Thoracic aorta (tissue), 2 donors: ENCODE results near the gene PGA4. TPM values are rescaled to one million over a fixed set of nuclear protein-coding genes. Genes with fewer than 3 reads are reported as not detected.
"Not testable (repeated sequence)": the region's sequence is repeated elsewhere in the genome, so short reads cannot be mapped to it uniquely, and the experiment has no call there.

Experiments used
- ATAC-seq: fragments of 150-250 bp; one replicate; pipeline ENCODE4 v1.8.0; 2017; ENCODE audit warnings: low read depth; ENCODE audit not compliant: insufficient number of reproducible peaks, low FRiP score
- DNase-seq: peaks from one replicate; pipeline ENCODE4 v3.0.0-alpha.2; 2020; ENCODE audit warnings: low spot score
- H3K27ac ChIP-seq, 2 donors: fragments of 200-600 bp; sonication (generic); 1 replicate in 1 of 2; 2 replicates in 1 of 2; pipeline ENCODE4 v1.5.1; 2016; ENCODE audit warnings: mild to moderate bottlenecking in 2 of 2, moderate library complexity in 2 of 2
- H3K27me3 ChIP-seq: fragments of 200-600 bp; sonication (generic); replicated peaks from 2 replicates; pipeline ENCODE4 v1.6.0; 2016; ENCODE audit warnings: mild to moderate bottlenecking; ENCODE audit not compliant: insufficient read depth
- H3K36me3 ChIP-seq: fragments of 200-600 bp; sonication (generic); one replicate; pipeline ENCODE4 v1.5.1; 2016
- H3K4me1 ChIP-seq, 2 donors: fragments of 200-600 bp; sonication (generic); 1 replicate in 1 of 2; 2 replicates in 1 of 2; pipeline versions ENCODE4 v1.5.1 to v1.6.0; 2016; ENCODE audit warnings: low read depth in 2 of 2, mild to moderate bottlenecking in 1 of 2; ENCODE audit not compliant: control insufficient read depth in 1 of 2
- H3K4me3 ChIP-seq: fragments of 200-600 bp; sonication (generic); 2 replicates; pipeline ENCODE4 v1.5.1; 2016; ENCODE audit warnings: mild to moderate bottlenecking
- H3K9me3 ChIP-seq: fragments of 200-600 bp; sonication (generic); 2 replicates; pipeline ENCODE4 v1.5.1; 2016
- total RNA-seq, 2 donors: library from RNA; depleted of rRNA; stranded (reverse); fragments of >200 nt; gene quantifications; one replicate each; pipeline versions ENCODE4 v1.1.0 to v1.2.3, GENCODE V29; 2016
- TF ChIP-seq, protein P1 (sequence below): fragments of 200-600 bp; sonication (generic); IDR thresholded peaks from one replicate; pipeline ENCODE4 v1.5.1; 2019; ENCODE audit warnings: antibody characterized with exemption

Gene PGA4
- total RNA-seq, 2 donors from 2014 or later: 4.7 TPM; not detected in 1

DNA sequence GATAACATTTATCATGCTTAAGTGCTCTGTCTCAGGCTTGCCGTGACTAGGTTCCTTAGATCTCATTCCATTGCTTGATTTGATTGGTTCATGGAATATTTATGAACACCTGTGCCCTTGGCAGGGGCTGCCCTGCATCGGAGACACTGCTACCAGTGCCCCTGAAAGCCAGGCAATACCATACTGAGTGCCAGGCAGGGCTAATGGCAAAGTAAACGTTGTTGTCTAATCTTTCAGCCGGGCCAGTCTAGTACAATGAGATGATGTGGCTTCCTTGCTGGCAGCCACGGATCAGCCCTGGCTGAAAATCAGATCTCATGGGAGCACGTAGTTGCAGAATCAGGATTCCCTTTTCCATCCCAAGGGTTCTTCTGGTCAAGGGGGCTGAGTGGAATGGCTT is 23.8 kb upstream of the PGA4 start:
- H3K9me3 ChIP-seq: peaks cover 5% of the 10 kb centered on the region
- no peaks in the 10 kb centered on the region for H3K27me3 ChIP-seq
- ATAC-seq (no peak), DNase-seq (no peak)
- H3K36me3 ChIP-seq: no peaks in the 10 kb centered on the region
- H3K4me3 ChIP-seq: no peak overlapping the region
- no peaks in the 10 kb centered on the region for H3K4me1 ChIP-seq
- H3K27ac ChIP-seq: no peak overlapping the region
- TF ChIP-seq, protein P1, sequence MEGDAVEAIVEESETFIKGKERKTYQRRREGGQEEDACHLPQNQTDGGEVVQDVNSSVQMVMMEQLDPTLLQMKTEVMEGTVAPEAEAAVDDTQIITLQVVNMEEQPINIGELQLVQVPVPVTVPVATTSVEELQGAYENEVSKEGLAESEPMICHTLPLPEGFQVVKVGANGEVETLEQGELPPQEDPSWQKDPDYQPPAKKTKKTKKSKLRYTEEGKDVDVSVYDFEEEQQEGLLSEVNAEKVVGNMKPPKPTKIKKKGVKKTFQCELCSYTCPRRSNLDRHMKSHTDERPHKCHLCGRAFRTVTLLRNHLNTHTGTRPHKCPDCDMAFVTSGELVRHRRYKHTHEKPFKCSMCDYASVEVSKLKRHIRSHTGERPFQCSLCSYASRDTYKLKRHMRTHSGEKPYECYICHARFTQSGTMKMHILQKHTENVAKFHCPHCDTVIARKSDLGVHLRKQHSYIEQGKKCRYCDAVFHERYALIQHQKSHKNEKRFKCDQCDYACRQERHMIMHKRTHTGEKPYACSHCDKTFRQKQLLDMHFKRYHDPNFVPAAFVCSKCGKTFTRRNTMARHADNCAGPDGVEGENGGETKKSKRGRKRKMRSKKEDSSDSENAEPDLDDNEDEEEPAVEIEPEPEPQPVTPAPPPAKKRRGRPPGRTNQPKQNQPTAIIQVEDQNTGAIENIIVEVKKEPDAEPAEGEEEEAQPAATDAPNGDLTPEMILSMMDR: no peak

DNA sequence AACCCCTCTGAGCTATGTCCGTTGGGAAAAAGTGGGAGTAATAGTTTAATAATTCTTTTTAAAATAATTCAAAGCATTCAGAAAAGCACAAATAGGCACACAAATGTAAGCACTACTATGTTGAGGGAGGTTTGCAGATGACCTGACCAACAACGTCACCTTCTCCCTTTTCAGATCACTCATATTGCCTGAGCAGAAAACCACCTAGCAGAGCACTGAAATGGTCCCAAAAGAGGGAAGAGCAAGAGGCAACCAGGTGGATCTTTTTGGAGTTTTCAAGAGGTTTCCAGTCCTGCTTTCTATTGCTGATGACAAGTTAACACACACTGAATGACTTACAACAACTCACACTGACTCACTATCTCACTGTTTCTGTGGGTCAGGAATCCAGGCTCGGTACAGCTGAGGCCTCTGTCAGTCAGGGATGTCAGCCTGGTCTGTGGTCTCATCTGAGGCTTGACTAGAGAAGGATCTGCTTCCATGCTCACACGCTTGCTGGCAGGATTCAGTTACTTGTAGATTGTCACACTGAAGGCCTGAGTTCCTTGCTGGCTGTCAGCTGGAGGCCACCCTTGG is 23.1 kb upstream of the PGA4 start:
- Histone ChIP-seq H3K36me3 (no peaks in the 10 kb centered on the region), H3K9me3 (peaks cover 5% of the 10 kb centered on the region), H3K27me3 (no peaks in the 10 kb centered on the region), H3K4me3 (no peak overlapping the region), H3K4me1 (no peaks in the 10 kb centered on the region), H3K27ac (no peak overlapping the region)
- DNase-seq (no peak), ATAC-seq (no peak)
- TF ChIP-seq, protein P1: no peak

DNA sequence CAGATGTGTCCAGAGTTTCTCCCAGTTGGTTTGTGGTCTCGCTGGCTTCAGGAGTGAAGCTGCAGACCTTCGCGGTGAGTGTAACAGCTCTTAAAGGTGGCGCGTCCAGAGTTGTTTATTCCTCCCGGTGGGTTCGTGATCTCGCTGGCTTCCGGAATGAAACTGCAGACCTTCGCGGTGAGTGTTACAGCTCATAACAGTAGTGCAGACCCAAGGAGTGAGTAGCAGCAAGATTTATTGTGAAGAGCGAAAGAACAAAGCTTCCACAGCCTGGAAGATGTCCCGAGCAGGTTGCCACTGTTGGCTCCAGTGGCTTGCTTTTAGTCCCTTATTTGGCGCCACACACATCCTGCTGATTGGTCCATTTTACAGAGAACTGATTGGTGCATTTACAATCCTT is 20.7 kb upstream of the PGA4 start:
- no peaks in the 10 kb centered on the region for H3K27me3 ChIP-seq
- ATAC-seq (no peak), DNase-seq (no peak)
- TF ChIP-seq, protein P1: no peak
- no peak overlapping the region for H3K4me3 ChIP-seq
- H3K9me3 ChIP-seq: peaks cover 5% of the 10 kb centered on the region
- no peak overlapping the region for H3K27ac ChIP-seq
- no peaks in the 10 kb centered on the region for H3K36me3 ChIP-seq
- no peaks in the 10 kb centered on the region for H3K4me1 ChIP-seq

DNA sequence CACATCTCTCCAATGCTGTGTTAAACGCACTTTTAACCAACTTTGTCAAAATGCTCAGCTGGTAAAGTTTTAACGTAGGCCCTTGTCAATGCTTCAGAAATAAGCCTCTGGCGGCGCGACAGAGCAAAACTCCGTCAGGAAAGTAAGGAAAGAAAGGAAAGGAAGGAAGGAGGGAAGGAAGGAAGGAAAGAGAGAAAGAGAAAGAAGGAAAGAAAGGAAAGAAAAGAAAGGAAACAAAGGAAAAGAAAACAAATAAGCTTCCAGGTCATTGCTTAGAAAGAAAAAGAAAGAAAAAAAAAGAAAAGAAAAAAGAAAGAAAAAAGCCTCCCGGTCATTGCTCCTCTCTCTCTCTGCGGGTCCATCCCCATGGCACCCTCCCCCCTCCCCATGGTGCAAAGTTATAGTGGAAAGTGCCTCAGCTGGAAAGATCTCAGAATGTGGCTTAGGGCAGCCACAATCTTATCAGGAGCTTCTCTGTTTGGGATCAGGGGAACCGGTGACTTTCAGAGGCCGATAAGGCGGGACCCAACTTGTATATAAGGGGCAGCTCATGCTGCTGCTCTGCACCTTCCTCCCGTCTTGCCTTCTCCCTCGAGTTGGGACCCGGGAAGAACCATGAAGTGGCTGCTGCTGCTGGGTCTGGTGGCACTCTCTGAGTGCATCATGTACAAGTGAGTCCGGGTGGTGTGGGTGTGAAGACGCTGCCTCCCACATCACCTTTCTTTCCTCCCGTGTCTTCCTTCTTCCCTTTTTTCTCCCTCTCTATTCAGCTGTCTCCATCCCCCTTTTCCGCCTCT is 19.0 kb upstream of the PGA4 start, which contains the start of gene PGA3:
Gene PGA3 (plus strand): TSS at position 566 of the 797 bp plus-strand sequence. CDS start 50 bp downstream, at position 616.
- H3K27me3 ChIP-seq, ATAC-seq, H3K4me3 ChIP-seq, H3K4me1 ChIP-seq, H3K9me3 ChIP-seq, H3K27ac ChIP-seq, H3K36me3 ChIP-seq, DNase-seq: not testable (repeated sequence)

DNA sequence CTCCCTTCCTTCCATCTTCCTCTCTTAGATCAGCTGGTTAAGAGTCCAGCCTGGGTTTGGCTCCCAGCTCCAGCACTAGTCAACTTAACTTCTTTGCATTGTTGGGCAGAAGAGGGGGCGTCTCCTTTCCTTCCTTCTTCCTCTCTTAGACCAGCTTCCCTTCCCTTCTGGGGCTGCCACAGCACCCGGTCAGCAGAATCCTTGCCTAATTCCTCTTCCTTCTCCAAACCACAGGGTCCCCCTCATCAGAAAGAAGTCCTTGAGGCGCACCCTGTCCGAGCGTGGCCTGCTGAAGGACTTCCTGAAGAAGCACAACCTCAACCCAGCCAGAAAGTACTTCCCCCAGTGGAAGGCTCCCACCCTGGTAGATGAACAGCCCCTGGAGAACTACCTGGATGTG is 18.3 kb upstream of the PGA4 start:
- H3K27ac ChIP-seq, DNase-seq, H3K27me3 ChIP-seq, H3K4me1 ChIP-seq, H3K4me3 ChIP-seq, H3K36me3 ChIP-seq, H3K9me3 ChIP-seq, ATAC-seq: not testable (repeated sequence)

DNA sequence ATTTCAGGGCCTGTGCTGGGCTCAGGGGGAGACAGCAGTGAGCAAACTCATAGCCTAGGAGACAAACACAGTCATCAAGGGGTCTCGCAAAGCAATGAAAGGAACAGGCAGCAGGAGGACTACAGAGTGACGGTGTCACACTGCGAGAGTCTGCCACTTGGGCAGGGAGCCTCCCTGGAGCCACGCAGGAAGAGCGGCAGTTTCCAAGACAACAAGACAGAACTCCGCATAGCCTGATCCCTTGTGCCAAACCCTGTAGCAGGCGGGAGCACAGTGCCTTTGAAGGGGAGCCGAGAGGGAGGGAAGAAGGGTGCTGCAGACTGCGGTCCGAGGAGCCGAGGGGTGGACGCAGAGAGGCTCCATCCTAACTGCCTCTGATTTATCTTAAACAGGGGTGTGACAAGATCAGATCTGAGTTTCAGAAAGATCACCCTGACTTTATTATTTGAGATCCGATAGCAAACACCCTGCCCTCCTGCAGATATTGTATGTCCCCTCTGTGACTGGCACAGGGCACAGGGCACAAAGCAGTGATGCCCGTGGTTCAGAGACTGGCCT is 17.6 kb upstream of the PGA4 start:
- not testable (repeated sequence) for H3K36me3 ChIP-seq, H3K4me1 ChIP-seq, H3K9me3 ChIP-seq, DNase-seq, H3K27me3 ChIP-seq, ATAC-seq, H3K27ac ChIP-seq, H3K4me3 ChIP-seq

DNA sequence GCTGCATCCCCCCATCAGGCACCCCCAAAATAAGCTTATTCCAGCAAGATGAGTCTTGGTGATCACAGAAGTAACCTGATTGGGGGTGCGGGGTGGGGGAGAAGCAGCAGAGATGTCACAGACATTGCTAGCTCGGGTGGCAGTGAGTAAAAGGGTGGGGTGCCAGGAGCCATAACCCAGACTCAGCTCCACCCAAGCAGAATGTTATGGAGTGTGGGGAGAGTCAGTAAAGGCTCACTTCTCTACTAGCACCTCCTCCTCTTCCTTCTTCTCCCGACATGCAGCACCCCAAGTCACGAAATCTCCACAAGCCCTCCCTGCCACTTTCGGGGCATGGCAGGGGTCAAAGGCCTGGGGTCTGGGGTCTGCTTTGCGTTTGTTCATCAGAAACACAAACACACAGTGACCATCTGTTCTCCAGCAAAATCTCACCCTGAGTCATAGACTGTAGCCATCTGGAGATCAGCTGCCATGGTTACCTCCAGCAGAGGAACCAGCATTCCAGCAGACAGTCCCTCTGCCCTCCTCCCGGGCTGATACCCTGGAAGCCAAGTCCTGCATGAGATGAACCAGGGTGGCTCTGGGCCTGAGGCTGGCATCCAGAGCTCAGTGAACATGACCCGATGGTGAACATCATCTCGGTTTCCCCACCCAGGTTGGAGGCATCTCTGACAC is 14.4 kb upstream of the PGA4 start:
- ATAC-seq, H3K27me3 ChIP-seq, H3K9me3 ChIP-seq, H3K36me3 ChIP-seq, DNase-seq, H3K4me3 ChIP-seq, H3K27ac ChIP-seq, H3K4me1 ChIP-seq: not testable (repeated sequence)

DNA sequence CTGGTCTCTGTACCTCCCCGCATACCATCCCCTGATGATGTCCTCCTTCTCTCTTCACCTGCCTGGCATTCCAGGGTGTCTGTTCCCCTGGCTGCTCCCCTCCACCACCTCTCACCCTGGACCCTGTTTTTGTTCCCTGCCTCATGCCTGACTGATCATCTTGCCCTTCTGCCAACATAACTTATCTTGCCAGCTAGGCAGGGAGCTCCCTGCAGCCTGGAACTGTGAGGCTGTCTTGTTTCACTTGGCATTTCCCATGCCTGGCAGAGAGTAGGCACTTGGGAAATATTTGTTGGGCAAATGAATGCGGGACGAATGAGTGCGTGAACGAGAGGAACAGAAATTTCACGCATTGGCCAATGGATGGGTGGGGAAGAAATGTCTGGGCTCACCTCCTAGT is 11.5 kb upstream of the PGA4 start:
- H3K4me3 ChIP-seq, ATAC-seq, H3K27me3 ChIP-seq, H3K4me1 ChIP-seq, DNase-seq, H3K27ac ChIP-seq, H3K9me3 ChIP-seq, H3K36me3 ChIP-seq: not testable (repeated sequence)

DNA sequence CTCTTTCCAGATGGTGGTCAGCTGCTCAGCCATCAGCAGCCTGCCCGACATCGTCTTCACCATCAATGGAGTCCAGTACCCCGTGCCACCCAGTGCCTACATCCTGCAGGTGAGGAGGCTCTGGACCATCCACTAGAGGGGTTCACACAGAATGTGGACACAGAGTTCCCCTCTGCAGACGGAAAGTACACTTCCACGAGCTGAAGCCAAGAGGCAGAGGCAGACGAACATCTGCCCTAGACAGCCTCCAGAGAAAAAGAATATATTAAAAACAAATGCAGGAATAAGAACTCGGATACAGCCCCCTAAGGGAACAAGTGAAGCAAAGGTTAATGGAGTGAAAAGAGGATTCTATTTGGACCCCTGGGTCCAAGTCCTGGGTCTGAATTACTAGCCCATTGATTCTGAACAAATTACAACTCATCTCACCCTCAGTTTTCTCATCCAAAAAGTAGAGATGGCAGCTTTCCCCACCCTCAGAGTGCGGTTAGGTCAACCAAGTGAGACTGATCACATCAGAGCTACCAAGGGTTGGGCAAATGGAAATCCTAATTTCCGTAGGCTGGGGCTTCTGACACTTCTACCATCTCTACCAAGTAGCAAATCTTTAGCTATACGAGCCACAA is 10.7 kb upstream of the PGA4 start:
- not testable (repeated sequence) for H3K9me3 ChIP-seq, H3K4me3 ChIP-seq, H3K36me3 ChIP-seq, ATAC-seq, DNase-seq, H3K27ac ChIP-seq, H3K27me3 ChIP-seq, H3K4me1 ChIP-seq
